ENCODE data around the gene GTPBP4.

DNA sequence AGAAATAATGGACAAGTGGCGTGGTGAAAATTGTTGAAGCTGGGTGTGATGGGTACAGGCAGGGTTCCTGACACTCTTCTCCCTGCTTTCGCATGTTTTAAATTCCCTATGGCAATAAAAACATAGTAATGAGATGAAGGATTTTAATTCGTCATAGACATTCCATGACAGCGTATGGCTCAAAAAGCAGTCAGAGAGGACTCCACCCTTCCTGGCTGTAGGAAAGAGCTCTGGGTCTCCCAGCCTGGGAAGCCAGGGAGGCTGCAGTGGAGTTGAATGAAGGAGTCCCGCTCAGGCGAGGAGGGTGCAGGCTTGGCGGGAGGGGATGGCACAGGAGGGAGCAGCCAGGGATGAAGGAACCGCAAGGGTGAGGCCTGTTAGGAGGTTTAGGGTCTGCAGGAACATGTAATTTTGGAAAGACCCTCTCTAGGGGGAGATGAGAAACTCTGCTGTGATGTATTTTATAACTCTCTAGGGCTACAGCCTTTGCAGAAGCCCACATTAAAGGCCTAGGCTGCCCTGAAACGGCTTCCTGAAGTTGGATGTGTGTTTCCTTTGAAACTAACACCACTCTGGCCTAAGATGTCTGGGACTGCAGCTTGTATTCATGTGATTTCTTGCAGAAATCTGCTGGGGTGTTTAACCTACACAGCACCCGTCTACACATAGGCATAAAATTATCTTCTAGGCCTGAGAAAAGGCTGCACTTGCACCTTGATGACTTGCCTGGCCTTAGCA is 49.1 kb upstream of the GTPBP4 start:
- TF ChIP-seq FOXM1 (IDR thresholded peaks at IDR 0.05; ENCODE audit: borderline replicate concordance) (no peak), NFRKB (IDR thresholded peaks at IDR 0.05) (no peak), ELF4 (IDR thresholded peaks at IDR 0.05) (no peak), SUZ12 (IDR thresholded peaks at IDR 0.05) (no peak), CTBP1 (IDR thresholded peaks at IDR 0.05; ENCODE audit: borderline replicate concordance) (no peak), FOXK2 (IDR thresholded peaks at IDR 0.05) (no peak)
